Endothelial cell of hepatic sinusoid (primary cell): Measurements from ENCODE around the gene RAB8A.
"Not testable (repeated sequence)": the region's sequence is repeated elsewhere in the genome, so short reads cannot be mapped to it uniquely, and the experiment has no call there.

Experiments used
- in situ Hi-C: cut with HindIII; loops from 2 replicates; pipeline ENCODE4 v1.10.0; 2017; ENCODE audit warnings: low sequenced_read_pairs

Gene RAB8A

GRCh38 chr19:16167055-16167454 is 55.4 kb downstream of the RAB8A start:
- in situ Hi-C loops: no loop called here

GRCh38 chr19:16168465-16169081 is 56.9 kb downstream of the RAB8A start:
- in situ Hi-C loops: no loop called here

GRCh38 chr19:16170134-16170533 is 58.4 kb downstream of the RAB8A start:
- in situ Hi-C loops: no loop called here

DNA sequence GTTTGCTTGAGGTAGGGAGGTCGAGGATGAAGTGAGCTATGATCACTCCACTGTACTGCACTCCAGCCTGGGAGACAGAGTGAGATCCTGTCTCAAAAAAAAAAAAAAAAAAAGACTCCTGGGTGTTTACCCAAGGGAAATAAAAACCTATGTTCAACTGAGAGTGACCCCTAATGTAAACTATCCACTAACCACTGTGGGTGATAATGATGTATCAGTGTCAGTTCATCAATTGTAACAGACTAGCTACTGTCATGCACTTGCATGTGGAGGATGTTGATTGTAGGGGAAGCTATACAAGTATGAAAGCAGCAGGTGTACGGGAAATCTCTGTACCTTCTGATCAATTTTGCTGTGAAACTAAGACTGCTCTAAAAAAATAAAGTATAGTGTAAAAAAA is 64.3 kb downstream of the RAB8A start:
- in situ Hi-C loops: no loop called here

DNA sequence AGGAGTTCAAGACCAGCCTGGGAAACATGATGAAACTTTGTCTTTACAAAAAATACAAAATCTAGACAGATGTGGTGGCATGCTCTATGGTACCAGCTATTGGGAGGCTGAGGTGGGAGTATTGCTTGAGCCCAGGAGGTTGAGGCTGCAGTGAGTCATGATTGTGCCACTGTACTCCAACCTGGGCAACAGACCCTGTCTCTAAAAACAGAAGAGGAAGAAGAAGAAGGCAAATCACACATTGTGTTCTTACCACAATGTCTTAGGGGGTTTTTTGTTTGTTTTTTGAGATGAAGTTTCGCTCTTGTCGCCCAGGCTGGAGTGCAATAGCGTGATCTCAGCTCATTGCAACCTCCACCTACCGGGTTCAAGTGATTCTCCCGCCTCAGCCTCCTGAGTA is 67.2 kb downstream of the RAB8A start:
- in situ Hi-C loops: not testable (repeated sequence)

DNA sequence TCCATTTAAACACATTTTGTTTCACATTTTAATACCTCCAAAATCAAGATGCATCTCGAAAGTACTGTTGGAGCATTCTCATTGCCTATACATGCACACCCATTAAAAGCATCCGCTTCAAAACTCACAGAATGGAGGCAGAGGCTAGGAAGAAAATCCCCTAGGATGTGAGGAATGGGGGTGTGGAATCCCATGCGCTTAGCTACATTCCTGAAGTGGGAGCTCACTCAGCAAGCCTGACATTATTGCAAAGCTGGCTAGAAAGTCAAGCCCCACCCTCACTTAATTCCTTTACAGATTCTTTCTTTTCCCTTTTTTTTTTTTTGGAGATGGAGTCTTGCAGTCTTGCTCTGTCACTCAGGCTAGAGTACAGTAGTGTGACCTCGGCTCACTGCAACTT is 68.9 kb downstream of the RAB8A start:
- in situ Hi-C loops: no loop called here
